Lung (tissue), 12 donors: ENCODE results near the gene TMEM213. TPM values are rescaled to one million over a fixed set of nuclear protein-coding genes. Genes with fewer than 3 reads are reported as not detected.
"Not testable (repeated sequence)": the region's sequence is repeated elsewhere in the genome, so short reads cannot be mapped to it uniquely, and the experiment has no call there.

ENCODE experiments used
- ATAC-seq: fragments of 200-7000 bp; cut with Tn5 transposase; one replicate; pipeline ENCODE4 v1.9.1; 2020; ENCODE audit warnings: moderate number of reproducible peaks; ENCODE audit not compliant: insufficient read depth, low FRiP score
- DNase-seq, 3 donors: peaks; one replicate each; pipeline ENCODE4 v3.0.0-alpha.2; 2013 to 2017
- H3K27ac ChIP-seq, 2 donors: one replicate each; pipeline ENCODE4 v1.5.1; 2013; ENCODE audit warnings: mild to moderate bottlenecking in 2 of 2, moderate library complexity in 2 of 2, control low read depth in 1 of 2, inconsistent platforms in 1 of 2, low read depth in 1 of 2, low read length in 1 of 2
- H3K27me3 ChIP-seq, 3 donors: one replicate each; pipeline ENCODE4 v1.5.1; 2013; ENCODE audit warnings: low read length in 2 of 3; ENCODE audit not compliant: control insufficient read depth in 3 of 3, insufficient read depth in 3 of 3
- H3K36me3 ChIP-seq, 4 donors: one replicate each; pipeline ENCODE4 v1.5.1; 2013; ENCODE audit warnings: low read length in 4 of 4, mild to moderate bottlenecking in 1 of 4, moderate library complexity in 1 of 4; ENCODE audit not compliant: control insufficient read depth in 4 of 4, insufficient read depth in 4 of 4
- H3K4me1 ChIP-seq, 5 donors: one replicate each; pipeline ENCODE4 v1.5.1; 2013; ENCODE audit warnings: low read length in 5 of 5, mild to moderate bottlenecking in 2 of 5, moderate library complexity in 1 of 5; ENCODE audit not compliant: control insufficient read depth in 5 of 5, insufficient read depth in 5 of 5
- H3K4me3 ChIP-seq: one replicate; pipeline ENCODE4 v1.5.1; 2013; ENCODE audit warnings: mild to moderate bottlenecking, control low read depth, moderate library complexity
- H3K9ac ChIP-seq, 2 donors: one replicate each; pipeline ENCODE4 v1.5.1; 2013; ENCODE audit warnings: low read length in 2 of 2, control low read depth in 1 of 2; ENCODE audit not compliant: insufficient read depth in 1 of 2
- H3K9me3 ChIP-seq, 4 donors: one replicate each; pipeline ENCODE4 v1.5.1; 2013; ENCODE audit warnings: low read length in 3 of 4, mild to moderate bottlenecking in 1 of 4, moderate library complexity in 1 of 4; ENCODE audit not compliant: control insufficient read depth in 4 of 4, insufficient read depth in 3 of 4
- WGBS, 2 donors: extraction: QIAGEN DNeasy Blood & Tissue Kit; methylation state at CpG; one replicate each; pipeline ENCODE4 v1.1.7; 2013; 5-methylcytosine and 5-hydroxymethylcytosine counted together
- polyA plus RNA-seq, 2 donors: library from polyadenylated mRNA; stranded (reverse); fragments of 200-250 nt; gene quantifications; one replicate each; pipeline ENCODE4 v1.2.1, GENCODE V29; 2013
- total RNA-seq, 2 donors: library from RNA; depleted of rRNA in 1 of 2; stranded (reverse); fragments of >200 nt in 1 of 2; gene quantifications; one replicate each; pipeline ENCODE4 v1.2.1, GENCODE V29; 2014 to 2021
- TF ChIP-seq, protein P1 (sequence below): IDR thresholded peaks from 2 replicates; pipeline ENCODE4 v1.5.1; 2012; ENCODE audit warnings: mild to moderate bottlenecking; ENCODE audit errors: control extremely low read depth, extremely low read depth
- donor health status: control.
- donor health status: control.
- donor health status: Bipolar disorder and iron deficiency.
- donor health status: healthy.
- donor health status: DM: yes; HTN: yes; CAD: no.

The TMEM213 gene
- total and polyA plus RNA-seq, 4 donors, result 0.29 to 2.0 (median 0.83) TPM; not detected in 1

DNA sequence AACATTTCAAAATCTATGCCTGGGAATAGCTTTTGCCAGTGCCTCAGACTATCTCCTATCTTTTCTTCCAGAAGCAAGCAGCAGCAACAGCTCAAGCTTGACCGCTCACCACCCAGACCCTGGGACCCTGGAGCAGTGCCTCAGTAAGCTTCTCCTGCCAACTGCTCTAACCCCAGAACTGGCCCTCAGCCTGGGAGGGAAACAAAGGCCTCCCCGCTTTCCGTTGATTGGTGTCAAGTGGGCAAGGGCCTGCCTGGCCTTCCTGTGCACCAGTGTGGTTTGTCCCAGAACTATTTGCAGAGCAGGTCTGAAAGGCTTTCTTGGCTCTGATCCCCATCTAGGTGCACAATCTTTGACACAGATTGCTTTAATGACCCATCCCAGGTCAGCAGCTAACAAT lies 3.5 kb downstream of the TMEM213 start:
- H3K4me1 ChIP-seq, result peaks cover 0 to 3% (median 0%) of the 10 kb centered on the region in 5 donors
- H3K27ac ChIP-seq, result no peak overlapping the region
- ATAC-seq, result no peak
- WGBS, 2 donors, result 90 to 96% methylated on average over 3 of the region's 3 CpGs
- H3K9me3 ChIP-seq, result no peaks in the 10 kb centered on the region
- H3K27me3 ChIP-seq, result peaks cover 0 to 4% (median 0%) of the 10 kb centered on the region in 3 donors
- H3K4me3 ChIP-seq, result no peak overlapping the region
- H3K36me3 ChIP-seq, result no peaks in the 10 kb centered on the region
- TF ChIP-seq, protein P1, sequence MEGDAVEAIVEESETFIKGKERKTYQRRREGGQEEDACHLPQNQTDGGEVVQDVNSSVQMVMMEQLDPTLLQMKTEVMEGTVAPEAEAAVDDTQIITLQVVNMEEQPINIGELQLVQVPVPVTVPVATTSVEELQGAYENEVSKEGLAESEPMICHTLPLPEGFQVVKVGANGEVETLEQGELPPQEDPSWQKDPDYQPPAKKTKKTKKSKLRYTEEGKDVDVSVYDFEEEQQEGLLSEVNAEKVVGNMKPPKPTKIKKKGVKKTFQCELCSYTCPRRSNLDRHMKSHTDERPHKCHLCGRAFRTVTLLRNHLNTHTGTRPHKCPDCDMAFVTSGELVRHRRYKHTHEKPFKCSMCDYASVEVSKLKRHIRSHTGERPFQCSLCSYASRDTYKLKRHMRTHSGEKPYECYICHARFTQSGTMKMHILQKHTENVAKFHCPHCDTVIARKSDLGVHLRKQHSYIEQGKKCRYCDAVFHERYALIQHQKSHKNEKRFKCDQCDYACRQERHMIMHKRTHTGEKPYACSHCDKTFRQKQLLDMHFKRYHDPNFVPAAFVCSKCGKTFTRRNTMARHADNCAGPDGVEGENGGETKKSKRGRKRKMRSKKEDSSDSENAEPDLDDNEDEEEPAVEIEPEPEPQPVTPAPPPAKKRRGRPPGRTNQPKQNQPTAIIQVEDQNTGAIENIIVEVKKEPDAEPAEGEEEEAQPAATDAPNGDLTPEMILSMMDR, result no peak
- no peak overlapping the region for H3K9ac ChIP-seq
- DNase-seq, result no peak

DNA sequence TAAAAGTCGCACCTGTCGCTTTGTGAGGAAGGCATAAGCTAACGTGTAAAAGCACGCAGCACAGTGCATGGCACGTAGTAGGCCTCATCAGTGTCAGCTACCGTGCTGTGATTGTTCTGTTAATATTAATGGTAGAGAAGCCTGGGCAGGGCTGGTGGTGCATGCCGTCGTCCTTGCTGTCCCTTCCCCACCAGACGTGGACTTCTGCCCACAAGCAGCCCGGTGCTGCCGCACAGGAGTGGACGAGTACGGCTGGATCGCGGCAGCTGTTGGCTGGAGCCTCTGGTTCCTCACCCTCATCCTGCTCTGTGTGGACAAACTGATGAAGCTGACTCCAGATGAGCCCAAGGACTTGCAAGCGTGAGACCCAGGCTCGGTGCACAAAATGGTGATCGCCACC lies 4.9 kb downstream of the TMEM213 start:
- peaks cover 0 to 1% (median 0%) of the 10 kb centered on the region in 4 donors for H3K9me3 ChIP-seq
- ATAC-seq (no peak), DNase-seq (no peak)
- H3K9ac ChIP-seq, result no peak overlapping the region
- H3K36me3 ChIP-seq, result no peaks in the 10 kb centered on the region
- peaks cover 0 to 1% (median 0%) of the 10 kb centered on the region in 5 donors for H3K4me1 ChIP-seq
- WGBS, 2 donors, result 95 to 96% methylated on average over 18 of the region's 18 CpGs
- H3K27me3 ChIP-seq, result peaks cover 0 to under 1% (median 0%) of the 10 kb centered on the region in 3 donors
- H3K27ac ChIP-seq, result no peak overlapping the region
- TF ChIP-seq, protein P1, result no peak
- no peak overlapping the region for H3K4me3 ChIP-seq

DNA sequence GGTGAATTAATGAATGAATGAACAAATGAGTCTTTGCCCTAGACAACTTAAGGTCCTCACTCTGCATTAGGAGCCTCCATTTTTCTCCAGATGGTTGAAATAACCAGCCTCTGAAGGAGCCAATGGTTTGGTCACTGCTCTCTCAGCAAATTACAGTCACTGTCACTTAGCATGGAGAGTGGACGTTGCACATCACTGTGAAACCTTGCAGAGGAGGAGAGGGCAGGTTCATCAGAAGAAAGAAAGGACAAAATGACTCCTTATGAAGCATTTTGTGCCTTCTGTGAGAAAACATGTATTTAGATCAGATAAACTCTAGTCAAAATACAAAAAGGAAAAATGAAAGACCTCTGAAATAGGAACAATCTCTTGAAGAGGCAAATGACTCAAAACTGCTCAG lies 6.8 kb downstream of the TMEM213 start:
- 83 to 96% methylated on average over 1 of the region's 1 CpG for WGBS, 2 donors
- Histone ChIP-seq H3K9ac (no peak overlapping the region), H3K27me3 (no peaks in the 10 kb centered on the region), H3K36me3 (no peaks in the 10 kb centered on the region), H3K4me3 (no peak overlapping the region), H3K4me1 (no peaks in the 10 kb centered on the region), H3K9me3 (peaks cover 0 to 3% (median 0%) of the 10 kb centered on the region in 4 donors), H3K27ac (no peak overlapping the region)
- TF ChIP-seq, protein P1, result no peak
- ATAC-seq (no peak), DNase-seq (no peak)

GRCh38 chr7:138809346-138809745 lies 11.6 kb downstream of the TMEM213 start:
- Histone ChIP-seq H3K4me1 (no peaks in the 10 kb centered on the region), H3K9ac (no peak overlapping the region), H3K4me3 (no peak overlapping the region), H3K27ac (no peak overlapping the region), H3K36me3 (no peaks in the 10 kb centered on the region), H3K27me3 (no peaks in the 10 kb centered on the region), H3K9me3 (peaks cover 0 to 3% (median 0%) of the 10 kb centered on the region in 4 donors)
- ATAC-seq, result no peak
- DNase-seq, result no peak
- 86 to 87% methylated on average over 4 of the region's 4 CpGs for WGBS, 2 donors
- TF ChIP-seq, protein P1, result no peak

DNA sequence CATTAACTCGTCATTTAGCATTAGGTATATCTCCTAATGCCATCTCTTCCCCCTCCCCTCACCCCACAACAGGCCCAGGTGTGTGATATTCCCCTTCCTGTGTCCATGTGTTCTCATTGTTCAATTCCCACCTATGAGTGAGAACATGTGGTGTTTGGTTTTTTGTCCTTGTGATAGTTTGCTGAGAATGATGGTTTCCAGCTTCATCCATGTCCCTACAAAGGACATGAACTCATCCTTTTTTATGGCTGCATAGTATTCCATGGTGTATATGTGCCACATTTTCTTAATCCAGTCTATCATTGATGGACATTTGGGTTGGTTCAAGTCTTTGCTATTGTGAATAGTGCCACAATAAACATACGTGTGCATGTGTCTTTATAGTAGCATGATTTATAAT lies 13.5 kb downstream of the TMEM213 start:
- not testable (repeated sequence) for ATAC-seq, H3K36me3 ChIP-seq
- WGBS, 2 donors, result 97 to 100% methylated on average over 2 of the region's 2 CpGs

More for the DNA sequence above, 13.5 kb downstream of the TMEM213 start:
- not testable (repeated sequence) for H3K9me3 ChIP-seq, H3K4me3 ChIP-seq, H3K27me3 ChIP-seq, H3K27ac ChIP-seq, DNase-seq, H3K9ac ChIP-seq, H3K4me1 ChIP-seq
